ENCODE measurements around the gene KAT6B. TPM values are rescaled to one million over a fixed set of nuclear protein-coding genes. Genes with fewer than 3 reads are reported as not detected.

The KAT6B gene
- total RNA-seq, 1 experiment from 2014 or later, result 14.9 TPM

GRCh38 chr10:75066271-75066670 is 239.9 kb downstream of the KAT6B start:
- CTCF ChIA-PET, result no interaction called here
- H3K4me1 Mint-ChIP-seq (ENCODE audit: low read depth, unreplicated experiment), result no peaks in the 10 kb centered on the region
- no peak for DNase-seq
- Histone ChIP-seq H3K4me1 (no peaks in the 10 kb centered on the region), H3K36me3 (ENCODE audit: control insufficient read depth, insufficient read depth, low read length) (no peaks in the 10 kb centered on the region), H3K27me3 (replicated peaks; ENCODE audit: control insufficient read depth, insufficient read depth, low read length) (no peaks in the 10 kb centered on the region), H3K4me3 (ENCODE audit: low read depth, low read length) (no peak overlapping the region), H3K9me3 (no peaks in the 10 kb centered on the region)
- intact Hi-C loops (cut with micrococcal nuclease; ENCODE audit: unreplicated experiment), result no loop called here
- POLR2A ChIA-PET, result no interaction called here
- no peaks in the 10 kb centered on the region for H3K9me3 Mint-ChIP-seq (ENCODE audit: unreplicated experiment)
- no peaks in the 10 kb centered on the region for H3K27me3 Mint-ChIP-seq (ENCODE audit: insufficient read depth, unreplicated experiment)
- TF ChIP-seq CTCF (IDR thresholded peaks at IDR 0.05; ENCODE audit: insufficient read depth in 1 of 2, low read depth in 1 of 2, low read length in 1 of 2, severe bottlenecking in 1 of 2, unreplicated experiment in 1 of 2), result no peak
- H3K27ac Mint-ChIP-seq (ENCODE audit: unreplicated experiment), result no peak overlapping the region
- no peak overlapping the region for H3K4me3 Mint-ChIP-seq (ENCODE audit: unreplicated experiment)
- BruUV-seq (replicated peaks), result no TSS peak
- H3K36me3 Mint-ChIP-seq (ENCODE audit: insufficient read depth, unreplicated experiment), result no peaks in the 10 kb centered on the region

GRCh38 chr10:75067272-75067671 is 240.9 kb downstream of the KAT6B start:
- Histone ChIP-seq H3K4me1 (no peaks in the 10 kb centered on the region), H3K9me3 (no peaks in the 10 kb centered on the region), H3K4me3 (ENCODE audit: low read depth, low read length) (no peak overlapping the region), H3K36me3 (ENCODE audit: control insufficient read depth, insufficient read depth, low read length) (no peaks in the 10 kb centered on the region), H3K27me3 (replicated peaks; ENCODE audit: control insufficient read depth, insufficient read depth, low read length) (no peaks in the 10 kb centered on the region)
- intact Hi-C loops (cut with micrococcal nuclease; ENCODE audit: unreplicated experiment), result no loop called here
- no peak overlapping the region for H3K4me3 Mint-ChIP-seq (ENCODE audit: unreplicated experiment)
- CTCF ChIA-PET, result no interaction called here
- POLR2A ChIA-PET, result interaction anchor here (0.7 kb wide), 1 partner anchor 598 kb away, joined by 3 read pairs; no protein-coding TSS in a partner anchor
- H3K27ac Mint-ChIP-seq (ENCODE audit: unreplicated experiment), result no peak overlapping the region
- no peaks in the 10 kb centered on the region for H3K4me1 Mint-ChIP-seq (ENCODE audit: low read depth, unreplicated experiment)
- no peak for TF ChIP-seq CTCF (IDR thresholded peaks at IDR 0.05; ENCODE audit: insufficient read depth in 1 of 2, low read depth in 1 of 2, low read length in 1 of 2, severe bottlenecking in 1 of 2, unreplicated experiment in 1 of 2)
- H3K36me3 Mint-ChIP-seq (ENCODE audit: insufficient read depth, unreplicated experiment), result no peaks in the 10 kb centered on the region
- no peaks in the 10 kb centered on the region for H3K27me3 Mint-ChIP-seq (ENCODE audit: insufficient read depth, unreplicated experiment)
- no peaks in the 10 kb centered on the region for H3K9me3 Mint-ChIP-seq (ENCODE audit: unreplicated experiment)
- DNase-seq, result no peak
- BruUV-seq (replicated peaks), result no TSS peak

GRCh38 chr10:75068523-75068922 is 242.1 kb downstream of the KAT6B start:
- CTCF ChIA-PET, result no interaction called here
- no peaks in the 10 kb centered on the region for H3K4me1 Mint-ChIP-seq (ENCODE audit: low read depth, unreplicated experiment)
- H3K27me3 ChIP-seq (replicated peaks; ENCODE audit: control insufficient read depth, insufficient read depth, low read length), result no peaks in the 10 kb centered on the region
- no peaks in the 10 kb centered on the region for H3K9me3 Mint-ChIP-seq (ENCODE audit: unreplicated experiment)
- no peak for TF ChIP-seq CTCF (IDR thresholded peaks at IDR 0.05; ENCODE audit: insufficient read depth in 1 of 2, low read depth in 1 of 2, low read length in 1 of 2, severe bottlenecking in 1 of 2, unreplicated experiment in 1 of 2)
- no TSS peak for BruUV-seq (replicated peaks)
- no peaks in the 10 kb centered on the region for H3K36me3 ChIP-seq (ENCODE audit: control insufficient read depth, insufficient read depth, low read length)
- no peaks in the 10 kb centered on the region for H3K27me3 Mint-ChIP-seq (ENCODE audit: insufficient read depth, unreplicated experiment)
- no peaks in the 10 kb centered on the region for H3K4me1 ChIP-seq
- H3K9me3 ChIP-seq, result no peaks in the 10 kb centered on the region
- H3K27ac Mint-ChIP-seq (ENCODE audit: unreplicated experiment), result no peak overlapping the region
- DNase-seq, result no peak
- POLR2A ChIA-PET, result no interaction called here
- intact Hi-C loops (cut with micrococcal nuclease; ENCODE audit: unreplicated experiment), result no loop called here
- no peaks in the 10 kb centered on the region for H3K36me3 Mint-ChIP-seq (ENCODE audit: insufficient read depth, unreplicated experiment)
- H3K4me3 Mint-ChIP-seq (ENCODE audit: unreplicated experiment), result no peak overlapping the region
- H3K4me3 ChIP-seq (ENCODE audit: low read depth, low read length), result no peak overlapping the region
